ENCODE results near the gene TH. TPM values are rescaled to one million over a fixed set of nuclear protein-coding genes. Genes with fewer than 3 reads are reported as not detected.

Gene TH
- total RNA-seq, 4 donors from 2014 or later = not detected

GRCh38 chr11:2207773-2208621 is 36.4 kb upstream of the TH start:
- no peak for TF ChIP-seq CTCF (IDR thresholded peaks at IDR 0.05; ENCODE audit: low read depth)

GRCh38 chr11:2207212-2207611 is 35.6 kb upstream of the TH start:
- TF ChIP-seq CTCF (IDR thresholded peaks at IDR 0.05; ENCODE audit: low read depth) = no peak

GRCh38 chr11:2205981-2206690 is 34.5 kb upstream of the TH start:
- no peak for TF ChIP-seq CTCF (IDR thresholded peaks at IDR 0.05; ENCODE audit: low read depth)

- no peak for TF ChIP-seq CTCF (IDR thresholded peaks at IDR 0.05; ENCODE audit: low read depth)
These were observed 33.7 kb upstream of the TH start for GRCh38 chr11:2205214-2205720.

GRCh38 chr11:2204361-2205213 is 33.0 kb upstream of the TH start:
- no peak for TF ChIP-seq CTCF (IDR thresholded peaks at IDR 0.05; ENCODE audit: low read depth)

- no peak for TF ChIP-seq CTCF (IDR thresholded peaks at IDR 0.05; ENCODE audit: low read depth)
These were observed 32.0 kb upstream of the TH start for GRCh38 chr11:2203440-2204259.
